B cell (primary cell): ENCODE measurements around the gene TSC22D1.

Experiments used
- EZH2 ChIP-seq: IDR thresholded peaks from 2 replicates; pipeline ENCODE4 v1.6.1; 2012; ENCODE audit warnings: borderline replicate concordance, low read depth, mild to moderate bottlenecking, moderate library complexity, low read length; ENCODE audit not compliant: insufficient read depth, poor library complexity, severe bottlenecking
- TF ChIP-seq, protein P1 (sequence below): fragments of 200-600 bp; IDR thresholded peaks from one replicate; pipeline ENCODE4 v1.8.0; 2022; ENCODE audit warnings: antibody characterized with exemption, mild to moderate bottlenecking

DNA sequence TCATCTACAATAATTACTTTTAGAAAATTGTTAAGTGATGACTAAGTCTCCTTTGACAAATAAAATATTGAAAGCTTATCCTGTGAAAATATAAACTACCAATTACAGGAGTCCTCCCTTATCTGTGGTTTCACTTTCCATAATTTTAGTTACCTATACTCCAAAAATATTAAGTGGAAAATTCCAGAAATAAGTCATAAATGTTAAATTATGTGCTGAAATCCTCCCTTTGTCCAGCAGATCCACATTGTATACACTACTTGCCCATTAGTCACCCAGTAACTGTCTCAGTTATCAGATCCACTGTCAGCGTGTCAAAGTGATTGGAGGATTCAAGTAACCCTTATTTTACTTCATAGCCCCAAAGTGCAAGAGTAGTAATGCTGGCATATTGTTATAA is 104.4 kb downstream of the TSC22D1 start:
- TF ChIP-seq, protein P1, sequence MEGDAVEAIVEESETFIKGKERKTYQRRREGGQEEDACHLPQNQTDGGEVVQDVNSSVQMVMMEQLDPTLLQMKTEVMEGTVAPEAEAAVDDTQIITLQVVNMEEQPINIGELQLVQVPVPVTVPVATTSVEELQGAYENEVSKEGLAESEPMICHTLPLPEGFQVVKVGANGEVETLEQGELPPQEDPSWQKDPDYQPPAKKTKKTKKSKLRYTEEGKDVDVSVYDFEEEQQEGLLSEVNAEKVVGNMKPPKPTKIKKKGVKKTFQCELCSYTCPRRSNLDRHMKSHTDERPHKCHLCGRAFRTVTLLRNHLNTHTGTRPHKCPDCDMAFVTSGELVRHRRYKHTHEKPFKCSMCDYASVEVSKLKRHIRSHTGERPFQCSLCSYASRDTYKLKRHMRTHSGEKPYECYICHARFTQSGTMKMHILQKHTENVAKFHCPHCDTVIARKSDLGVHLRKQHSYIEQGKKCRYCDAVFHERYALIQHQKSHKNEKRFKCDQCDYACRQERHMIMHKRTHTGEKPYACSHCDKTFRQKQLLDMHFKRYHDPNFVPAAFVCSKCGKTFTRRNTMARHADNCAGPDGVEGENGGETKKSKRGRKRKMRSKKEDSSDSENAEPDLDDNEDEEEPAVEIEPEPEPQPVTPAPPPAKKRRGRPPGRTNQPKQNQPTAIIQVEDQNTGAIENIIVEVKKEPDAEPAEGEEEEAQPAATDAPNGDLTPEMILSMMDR = no peak
- no peak for TF ChIP-seq EZH2
